Thyroid gland (tissue), 4 donors: ENCODE results near the gene CLSTN2. TPM values are rescaled to one million over a fixed set of nuclear protein-coding genes. Genes with fewer than 3 reads are reported as not detected.

Source experiments
- DNase-seq, 2 donors: peaks; one replicate each; pipeline ENCODE4 v3.0.0-alpha.2; 2019
- H3K27ac ChIP-seq, 3 donors: fragments of 200-600 bp; sonication (generic); 1 replicate in 2 of 3; 2 replicates in 1 of 3; pipeline ENCODE4 v1.5.1; 2016 to 2019; ENCODE audit warnings: mild to moderate bottlenecking in 1 of 3, moderate library complexity in 1 of 3
- H3K27me3 ChIP-seq: fragments of 200-600 bp; sonication (generic); one replicate; pipeline ENCODE4 v1.5.1; 2019
- H3K36me3 ChIP-seq, 2 donors: fragments of 200-600 bp; sonication (generic); one replicate each; pipeline ENCODE4 v1.5.1; 2016 to 2019
- H3K4me1 ChIP-seq, 2 donors: fragments of 200-600 bp; sonication (generic); one replicate each; pipeline ENCODE4 v1.5.1; 2017 to 2019
- H3K4me3 ChIP-seq, 3 donors: fragments of 200-600 bp; sonication (generic); replicated peaks in 1 of 3; 1 replicate in 2 of 3; 2 replicates in 1 of 3; pipeline ENCODE4 v1.5.1; 2016; ENCODE audit warnings: mild to moderate bottlenecking in 1 of 3
- H3K9me3 ChIP-seq: fragments of 200-600 bp; sonication (generic); one replicate; pipeline ENCODE4 v1.5.1; 2017
- CTCF ChIP-seq, 6 experiments: fragments of 200-600 bp in 3 of 6; fragments of 450-650 bp in 3 of 6; sonication (generic) in 3 of 6; IDR thresholded peaks; one replicate each; pipeline ENCODE4 v1.5.1; 2016 to 2019; ENCODE audit warnings: antibody characterized with exemption in 6 of 6, mild to moderate bottlenecking in 2 of 6, inconsistent platforms in 1 of 6, moderate library complexity in 1 of 6
- POLR2A ChIP-seq, 2 donors: fragments of 450-650 bp; IDR thresholded peaks; one replicate each; pipeline ENCODE4 v1.6.1; 2017; ENCODE audit warnings: antibody characterized with exemption in 2 of 2, mild to moderate bottlenecking in 2 of 2, moderate library complexity in 1 of 2
- WGBS, 2 donors: methylation state at CpG; one replicate each; pipeline ENCODE4 v1.1.5; 2017; 5-methylcytosine and 5-hydroxymethylcytosine counted together
- intact Hi-C: fragments of 100-400 bp; cut with DNase I; formaldehyde crosslinking; loops from one replicate; pipeline ENCODE4 v1.15.1; 2023
- total RNA-seq, 4 donors: library from RNA; depleted of rRNA; stranded (reverse); fragments of >200 nt; gene quantifications; one replicate each; pipeline ENCODE4 v1.2.3, GENCODE V29; 2016

The CLSTN2 gene
- total RNA-seq, 4 donors from 2014 or later, result 9.7 to 32.9 (median 15.5) TPM

- TF ChIP-seq POLR2A (IDR thresholded peaks at IDR 0.05) (no peak), CTCF (IDR thresholded peaks at IDR 0.05) (no peak)
- intact Hi-C loops, result no loop called here
Observed at GRCh38 chr3:140497331-140497730, 562.3 kb downstream of the CLSTN2 start.

GRCh38 chr3:140499114-140499757 is 564.3 kb downstream of the CLSTN2 start:
- Histone ChIP-seq H3K9me3 (no peaks in the 10 kb centered on the region), H3K27ac (peak overlapping the region in 2 of 3 donors; percentile 30 to 79), H3K4me3 (no peak overlapping the region), H3K27me3 (no peaks in the 10 kb centered on the region), H3K4me1 (peaks cover 28 to 33% of the 10 kb centered on the region in 2 donors), H3K36me3 (no peaks in the 10 kb centered on the region)
- WGBS, 2 donors, result 21 to 23% methylated on average over 1 of the region's 1 CpG
- intact Hi-C loops, result no loop called here
- TF ChIP-seq POLR2A (IDR thresholded peaks at IDR 0.05), result no peak
- TF ChIP-seq CTCF (IDR thresholded peaks at IDR 0.05), result peak in 4 of 6 experiments; percentile 28 to 64 (median 56)
- peak in 1 of 2 donors; percentile 23 for DNase-seq

More at GRCh38 chr3:140497331-140497730, 562.3 kb downstream of the CLSTN2 start:
- Histone ChIP-seq H3K27ac (no peak overlapping the region), H3K27me3 (no peaks in the 10 kb centered on the region), H3K4me1 (peaks cover 25 to 31% of the 10 kb centered on the region in 2 donors), H3K4me3 (no peak overlapping the region), H3K36me3 (no peaks in the 10 kb centered on the region), H3K9me3 (no peaks in the 10 kb centered on the region)
- DNase-seq, result no peak
- 96 to 99% methylated on average over 9 to 11 of the region's 11 CpGs for WGBS, 2 donors

- Histone ChIP-seq H3K27me3 (no peaks in the 10 kb centered on the region), H3K36me3 (no peaks in the 10 kb centered on the region), H3K4me3 (no peak overlapping the region), H3K9me3 (no peaks in the 10 kb centered on the region), H3K4me1 (peaks cover 28 to 33% of the 10 kb centered on the region in 2 donors), H3K27ac (peak overlapping the region; percentile 34 to 79 (median 74))
- DNase-seq, result peak; percentile 33 to 34
- no peak for TF ChIP-seq POLR2A (IDR thresholded peaks at IDR 0.05)
- TF ChIP-seq CTCF (IDR thresholded peaks at IDR 0.05), result no peak
- WGBS, 2 donors, result 35 to 38% methylated on average over 2 of the region's 2 CpGs
- intact Hi-C loops, result no loop called here
Observed at GRCh38 chr3:140500473-140500872, 565.5 kb downstream of the CLSTN2 start.

- TF ChIP-seq CTCF (IDR thresholded peaks at IDR 0.05) (no peak), POLR2A (IDR thresholded peaks at IDR 0.05) (no peak)
- H3K9me3 ChIP-seq, result no peaks in the 10 kb centered on the region
- peaks cover 28 to 33% of the 10 kb centered on the region in 2 donors for H3K4me1 ChIP-seq
- 31 to 39% methylated on average over 4 of the region's 4 CpGs for WGBS, 2 donors
- H3K27ac ChIP-seq, result peak overlapping the region; percentile 53 to 79 (median 74)
- no peaks in the 10 kb centered on the region for H3K36me3 ChIP-seq
- DNase-seq, result peak; percentile 68 to 75
- intact Hi-C loops, result no loop called here
- H3K4me3 ChIP-seq, result no peak overlapping the region
- no peaks in the 10 kb centered on the region for H3K27me3 ChIP-seq
Observed at GRCh38 chr3:140501061-140501769, 566.2 kb downstream of the CLSTN2 start.
